Muscle of leg (tissue), 11 donors: ENCODE measurements around the gene GDF11. TPM values are rescaled to one million over a fixed set of nuclear protein-coding genes. Genes with fewer than 3 reads are reported as not detected.

Experiments
- DNase-seq: peaks from one replicate; pipeline ENCODE4 v3.0.0; 2013
- H3K27ac ChIP-seq: one replicate; pipeline ENCODE4 v1.5.1; 2013; ENCODE audit warnings: mild to moderate bottlenecking, low read length, control low read depth
- H3K27me3 ChIP-seq: one replicate; pipeline ENCODE4 v1.6.1; 2013; ENCODE audit warnings: low read length; ENCODE audit not compliant: control insufficient read depth, insufficient read depth
- H3K36me3 ChIP-seq: one replicate; pipeline ENCODE4 v1.6.1; 2013; ENCODE audit warnings: low read length; ENCODE audit not compliant: control insufficient read depth, insufficient read depth
- H3K4me1 ChIP-seq: one replicate; pipeline ENCODE4 v1.6.1; 2013; ENCODE audit warnings: low read length; ENCODE audit not compliant: control insufficient read depth, insufficient read depth
- H3K4me3 ChIP-seq: one replicate; pipeline ENCODE4 v1.5.1; 2013; ENCODE audit warnings: low read length, control low read depth
- H3K9me3 ChIP-seq: replicated peaks from 2 replicates; pipeline ENCODE4 v1.6.1; 2013; ENCODE audit warnings: low read depth, low read length; ENCODE audit not compliant: control insufficient read depth
- WGBS: methylation state at CpG from one replicate; pipeline ENCODE4 v1.1.5; 2013; ENCODE audit warnings: missing lambda C conversion rate; ENCODE audit not compliant: insufficient coverage; 5-methylcytosine and 5-hydroxymethylcytosine counted together
- polyA plus RNA-seq, 8 donors: library from polyadenylated mRNA; unstranded; fragments of 120-200 nt; gene quantifications; one replicate each; pipeline versions ENCODE4 v1.2.1 to v1.2.3, GENCODE V29; 2013; ENCODE audit warnings: inconsistent platforms in 1 of 8, low replicate concordance in 1 of 8; ENCODE audit not compliant: insufficient read length in 8 of 8, insufficient read depth in 1 of 8
- total RNA-seq: library from RNA; stranded (reverse); fragments of 120-200 nt; gene quantifications from one replicate; pipeline ENCODE4 v1.2.4, GENCODE V29; 2013

Gene GDF11
- total and polyA plus RNA-seq, 9 donors: 4.5 to 12.4 (median 10.7) TPM

- DNase-seq: peak; percentile 96
- Histone ChIP-seq H3K4me1 (peaks cover 65% of the 10 kb centered on the region), H3K9me3 (no peaks in the 10 kb centered on the region)
Observed at GRCh38 chr12:55715833-55716581, 26.9 kb upstream of the GDF11 start, which contains the start of gene BLOC1S1. Gene BLOC1S1 (plus strand): TSS chr12:55716046. CDS start chr12:55716052, 6 bp downstream.

GRCh38 chr12:55716582-55716957, 26.4 kb upstream of the GDF11 start:
- Histone ChIP-seq H3K27ac (peak overlapping the region; percentile 97), H3K9me3 (no peaks in the 10 kb centered on the region), H3K4me1 (peaks cover 71% of the 10 kb centered on the region), H3K36me3 (peaks cover 19% of the 10 kb centered on the region), H3K27me3 (no peaks in the 10 kb centered on the region), H3K4me3 (peak overlapping the region; percentile 72)
- DNase-seq: no peak
- 0% methylated on average over 7 of the region's 13 CpGs for WGBS

More at GRCh38 chr12:55715833-55716581, 26.9 kb upstream of the GDF11 start, which contains the start of gene BLOC1S1:
- Histone ChIP-seq H3K36me3 (peaks cover 14% of the 10 kb centered on the region), H3K27me3 (no peaks in the 10 kb centered on the region), H3K4me3 (peak within 1 kb of the TSS; percentile 72), H3K27ac (peak within 1 kb of the TSS; percentile 97)
- 0% methylated on average over 22 of the region's 42 CpGs for WGBS

- H3K27ac ChIP-seq: peak overlapping the region; percentile 97
- no peaks in the 10 kb centered on the region for H3K9me3 ChIP-seq
- peak overlapping the region; percentile 72 for H3K4me3 ChIP-seq
- H3K27me3 ChIP-seq: no peaks in the 10 kb centered on the region
- peaks cover 73% of the 10 kb centered on the region for H3K4me1 ChIP-seq
- peak; percentile 85 for DNase-seq
- peaks cover 23% of the 10 kb centered on the region for H3K36me3 ChIP-seq
- 38% methylated on average over 5 of the region's 8 CpGs for WGBS
Observed at GRCh38 chr12:55717011-55718007, 25.6 kb upstream of the GDF11 start.

- H3K36me3 ChIP-seq: peaks cover 29% of the 10 kb centered on the region
- H3K4me3 ChIP-seq: no peak overlapping the region
- H3K27me3 ChIP-seq: no peaks in the 10 kb centered on the region
- WGBS: 8% methylated on average over 2 of the region's 4 CpGs
- peak; percentile 71 for DNase-seq
- H3K9me3 ChIP-seq: no peaks in the 10 kb centered on the region
- H3K4me1 ChIP-seq: peaks cover 68% of the 10 kb centered on the region
- H3K27ac ChIP-seq: peak overlapping the region; percentile 97
Observed at GRCh38 chr12:55718015-55718414, 24.9 kb upstream of the GDF11 start.

DNA sequence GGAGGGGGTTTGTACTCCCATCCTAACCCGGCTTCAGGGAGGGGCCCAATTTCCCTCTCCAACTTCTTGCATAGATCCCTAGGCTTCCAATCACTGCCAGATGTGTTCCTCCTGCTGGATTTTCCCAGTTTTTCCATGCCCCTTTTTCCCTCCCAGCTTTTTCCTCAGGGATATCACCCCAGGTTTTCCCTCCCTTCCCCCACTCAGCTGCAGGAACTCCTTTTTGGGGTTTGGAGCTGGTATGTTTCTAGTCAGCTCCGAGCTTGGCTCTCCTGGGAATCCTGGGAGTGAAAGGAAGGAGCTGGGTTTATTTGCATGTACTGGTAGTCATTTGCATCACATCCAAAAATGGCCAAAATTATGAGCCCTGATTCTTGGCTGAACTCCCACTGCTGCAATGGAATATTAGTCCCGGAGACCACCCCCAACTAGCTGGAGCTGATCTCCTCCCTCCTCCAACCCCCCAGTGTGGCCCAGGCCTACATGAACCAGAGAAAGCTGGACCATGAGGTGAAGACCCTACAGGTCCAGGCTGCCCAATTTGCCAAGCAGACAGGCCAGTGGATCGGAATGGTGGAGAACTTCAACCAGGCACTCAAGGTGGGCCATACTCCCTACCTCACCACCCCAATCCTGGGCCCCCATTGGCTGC, 24.2 kb upstream of the GDF11 start:
- no peak overlapping the region for H3K4me3 ChIP-seq
- DNase-seq: peak; percentile 86
- peak overlapping the region; percentile 97 for H3K27ac ChIP-seq
- H3K9me3 ChIP-seq: no peaks in the 10 kb centered on the region
- H3K4me1 ChIP-seq: peaks cover 70% of the 10 kb centered on the region
- H3K27me3 ChIP-seq: no peaks in the 10 kb centered on the region
- H3K36me3 ChIP-seq: peaks cover 36% of the 10 kb centered on the region
- WGBS: 20% methylated on average over 2 of the region's 4 CpGs

DNA sequence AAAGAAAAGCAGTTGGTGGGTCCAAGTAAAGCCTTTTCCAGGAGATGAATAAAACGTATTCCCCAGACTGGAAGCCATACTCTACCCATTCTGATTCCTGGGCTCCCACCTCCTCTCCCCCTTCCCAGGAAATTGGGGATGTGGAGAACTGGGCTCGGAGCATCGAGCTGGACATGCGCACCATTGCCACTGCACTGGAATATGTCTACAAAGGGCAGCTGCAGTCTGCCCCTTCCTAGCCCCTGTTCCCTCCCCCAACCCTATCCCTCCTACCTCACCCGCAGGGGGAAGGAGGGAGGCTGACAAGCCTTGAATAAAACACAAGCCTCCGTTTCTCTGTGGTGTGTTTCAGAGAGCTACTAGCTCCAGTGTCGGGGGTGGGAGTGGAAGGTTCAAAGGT, 23.6 kb upstream of the GDF11 start:
- H3K4me3 ChIP-seq: no peak overlapping the region
- no peaks in the 10 kb centered on the region for H3K9me3 ChIP-seq
- peaks cover 76% of the 10 kb centered on the region for H3K4me1 ChIP-seq
- H3K27me3 ChIP-seq: no peaks in the 10 kb centered on the region
- H3K27ac ChIP-seq: peak overlapping the region; percentile 97
- WGBS: no CpG with 5 or more reads among the region's 7 CpGs
- H3K36me3 ChIP-seq: peaks cover 42% of the 10 kb centered on the region
- DNase-seq: no peak

DNA sequence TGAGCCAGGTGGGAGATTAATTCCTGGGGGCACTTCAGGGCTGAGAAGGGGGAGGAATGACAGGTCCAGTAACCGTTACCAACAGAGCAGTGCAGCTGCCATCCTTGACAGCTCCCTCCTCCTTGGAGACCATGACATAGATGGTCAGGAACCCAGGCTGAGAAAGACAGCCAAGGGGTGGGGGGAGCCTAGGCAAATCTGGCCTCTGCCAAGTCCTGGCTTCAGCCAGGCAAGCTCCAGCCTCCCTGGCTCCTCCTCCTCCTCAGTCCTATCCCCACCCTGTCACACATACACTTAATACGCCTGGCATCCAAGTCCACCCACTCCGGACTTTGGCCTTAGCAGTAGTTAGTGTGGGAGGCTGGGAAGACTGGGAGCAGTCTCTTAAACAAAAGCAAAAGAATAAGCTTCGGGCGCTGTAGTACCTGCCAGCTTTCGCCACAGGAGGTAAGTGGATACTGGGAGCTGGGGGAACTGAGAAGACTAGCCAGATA, 22.8 kb upstream of the GDF11 start, which contains the start of gene RDH5:
Gene RDH5 (plus strand): TSS at position 323 of the 494 bp plus-strand sequence. CDS start 792 bp downstream, outside the sequence.
- Histone ChIP-seq H3K9me3 (no peaks in the 10 kb centered on the region), H3K27ac (peak within 1 kb of the TSS; percentile 97), H3K4me1 (peaks cover 80% of the 10 kb centered on the region), H3K36me3 (peaks cover 50% of the 10 kb centered on the region), H3K4me3 (peak within 1 kb of the TSS; percentile 23), H3K27me3 (no peaks in the 10 kb centered on the region)
- peak; percentile 91 for DNase-seq
- no CpG with 5 or more reads among the region's 6 CpGs for WGBS

GRCh38 chr12:55720894-55721444, 22.0 kb upstream of the GDF11 start:
- Histone ChIP-seq H3K27ac (peak overlapping the region; percentile 97), H3K27me3 (no peaks in the 10 kb centered on the region), H3K9me3 (no peaks in the 10 kb centered on the region), H3K36me3 (peaks cover 58% of the 10 kb centered on the region), H3K4me3 (peak overlapping the region; percentile 23), H3K4me1 (peaks cover 81% of the 10 kb centered on the region)
- 37% methylated on average over 4 of the region's 9 CpGs for WGBS
- DNase-seq: peak; percentile 78

DNA sequence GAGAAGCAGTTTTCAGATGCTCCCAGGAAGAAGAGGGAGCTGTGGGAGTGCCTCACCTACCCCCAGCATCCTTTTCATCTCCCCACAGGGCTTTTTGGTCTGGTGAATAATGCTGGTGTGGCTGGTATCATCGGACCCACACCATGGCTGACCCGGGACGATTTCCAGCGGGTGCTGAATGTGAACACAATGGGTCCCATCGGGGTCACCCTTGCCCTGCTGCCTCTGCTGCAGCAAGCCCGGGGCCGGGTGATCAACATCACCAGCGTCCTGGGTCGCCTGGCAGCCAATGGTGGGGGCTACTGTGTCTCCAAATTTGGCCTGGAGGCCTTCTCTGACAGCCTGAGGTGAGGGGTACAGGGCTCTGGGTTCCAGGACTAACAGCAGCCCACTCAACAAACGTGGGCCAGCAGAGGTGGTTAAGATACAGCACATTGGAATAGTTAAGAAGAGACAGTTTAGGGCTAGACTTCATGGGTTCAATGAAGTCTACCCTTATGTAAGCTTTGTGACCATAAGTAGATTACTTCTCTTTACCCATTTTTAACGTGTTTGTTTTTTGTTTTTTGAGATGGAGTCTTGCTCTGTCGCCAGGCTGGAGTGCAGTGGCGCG, 21.2 kb upstream of the GDF11 start:
- Histone ChIP-seq H3K9me3 (no peaks in the 10 kb centered on the region), H3K27ac (peak overlapping the region; percentile 97), H3K36me3 (peaks cover 66% of the 10 kb centered on the region), H3K27me3 (no peaks in the 10 kb centered on the region), H3K4me1 (peaks cover 83% of the 10 kb centered on the region), H3K4me3 (peak overlapping the region; percentile 23)
- no peak for DNase-seq
- 76% methylated on average over 8 of the region's 14 CpGs for WGBS
